AG04449 (cell line): ENCODE data around the gene ENTREP3.

Experiments
- CTCF ChIA-PET: fragments of 350-600 bp; formaldehyde crosslinking; extraction: SDS; loops from one replicate; lab custom pipeline; 2021; ENCODE audit warnings: antibody characterized with exemption; lab: Yijun Ruan, JAX
- POLR2A ChIA-PET: fragments of 400-600, 350-600 bp; formaldehyde crosslinking; extraction: SDS; loops from one replicate; lab custom pipeline; 2020; ENCODE audit warnings: antibody characterized with exemption, inconsistent platforms; lab: Yijun Ruan, JAX
- DNase-seq: peaks from one replicate; pipeline ENCODE4 v3.0.0-alpha.2; 2010; ENCODE audit warnings: low read depth, low spot score
- H3K4me3 ChIP-seq: 2 replicates; pipeline ENCODE4 v1.5.1; 2011; ENCODE audit warnings: low read depth, mild to moderate bottlenecking, control low read depth, low read length
- TF ChIP-seq, protein P1 (sequence below): IDR thresholded peaks from one replicate; pipeline ENCODE4 v1.5.1; 2011; ENCODE audit warnings: mild to moderate bottlenecking, moderate library complexity, low read length, control low read depth, inconsistent platforms; ENCODE audit not compliant: insufficient read depth; ENCODE audit errors: missing control alignments

ENTREP3 gene

DNA sequence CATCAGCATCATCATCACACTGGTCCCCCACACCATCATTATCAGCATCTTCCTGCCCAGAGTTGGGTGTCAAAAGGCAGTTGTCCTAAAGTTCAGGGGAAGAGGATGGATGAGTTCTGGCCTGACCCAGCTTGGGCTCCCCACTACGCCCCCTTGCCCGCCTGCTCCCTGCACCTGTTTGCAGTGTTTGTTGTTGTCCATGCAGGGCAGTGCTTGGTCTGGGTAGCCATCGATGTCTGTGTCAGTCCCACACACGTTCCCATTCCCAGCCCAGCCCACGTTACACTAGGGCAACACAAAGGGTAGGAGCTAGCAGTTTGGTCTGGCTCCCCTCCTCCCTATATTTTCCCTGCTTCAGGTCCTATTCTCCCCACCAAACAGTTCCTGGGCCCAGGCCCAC lies 54.4 kb downstream of the ENTREP3 start:
- no peak for DNase-seq
- ChIA-PET POLR2A (no interaction called here), CTCF (interaction anchor here (1.5 to 2.8 kb wide), 2 partner anchors 26 to 50 kb away, joined by 5 to 16 read pairs; no protein-coding TSS in a partner anchor)
- TF ChIP-seq, protein P1, sequence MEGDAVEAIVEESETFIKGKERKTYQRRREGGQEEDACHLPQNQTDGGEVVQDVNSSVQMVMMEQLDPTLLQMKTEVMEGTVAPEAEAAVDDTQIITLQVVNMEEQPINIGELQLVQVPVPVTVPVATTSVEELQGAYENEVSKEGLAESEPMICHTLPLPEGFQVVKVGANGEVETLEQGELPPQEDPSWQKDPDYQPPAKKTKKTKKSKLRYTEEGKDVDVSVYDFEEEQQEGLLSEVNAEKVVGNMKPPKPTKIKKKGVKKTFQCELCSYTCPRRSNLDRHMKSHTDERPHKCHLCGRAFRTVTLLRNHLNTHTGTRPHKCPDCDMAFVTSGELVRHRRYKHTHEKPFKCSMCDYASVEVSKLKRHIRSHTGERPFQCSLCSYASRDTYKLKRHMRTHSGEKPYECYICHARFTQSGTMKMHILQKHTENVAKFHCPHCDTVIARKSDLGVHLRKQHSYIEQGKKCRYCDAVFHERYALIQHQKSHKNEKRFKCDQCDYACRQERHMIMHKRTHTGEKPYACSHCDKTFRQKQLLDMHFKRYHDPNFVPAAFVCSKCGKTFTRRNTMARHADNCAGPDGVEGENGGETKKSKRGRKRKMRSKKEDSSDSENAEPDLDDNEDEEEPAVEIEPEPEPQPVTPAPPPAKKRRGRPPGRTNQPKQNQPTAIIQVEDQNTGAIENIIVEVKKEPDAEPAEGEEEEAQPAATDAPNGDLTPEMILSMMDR = no peak
- H3K4me3 ChIP-seq = no peak overlapping the region

DNA sequence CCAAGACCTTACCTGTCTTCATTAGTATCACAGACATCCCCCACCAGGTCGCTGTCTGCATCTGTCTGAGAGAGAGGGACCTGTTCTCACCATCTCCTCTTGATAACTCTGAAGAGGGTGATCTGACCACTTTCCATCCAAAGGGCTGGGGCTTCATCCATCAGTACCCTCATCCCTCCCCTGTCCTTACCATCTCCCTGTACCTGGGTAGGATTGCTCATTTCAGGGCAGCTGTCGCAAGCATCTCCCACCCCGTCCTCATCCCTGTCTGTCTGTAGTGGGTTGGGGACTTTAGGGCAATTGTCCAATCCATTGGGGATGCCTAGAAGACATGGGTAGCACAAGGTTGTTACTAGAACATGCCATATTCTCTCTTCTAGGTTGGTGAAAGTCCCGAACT lies 55.5 kb downstream of the ENTREP3 start:
- CTCF ChIA-PET = interaction anchor here (8.2 kb wide), 1 partner anchor 6 kb away, joined by 144 read pairs; the partner anchor contains the start of genes MTX1 and THBS3
- TF ChIP-seq, protein P1 = no peak
- POLR2A ChIA-PET = no interaction called here
- H3K4me3 ChIP-seq = no peak overlapping the region
- no peak for DNase-seq

DNA sequence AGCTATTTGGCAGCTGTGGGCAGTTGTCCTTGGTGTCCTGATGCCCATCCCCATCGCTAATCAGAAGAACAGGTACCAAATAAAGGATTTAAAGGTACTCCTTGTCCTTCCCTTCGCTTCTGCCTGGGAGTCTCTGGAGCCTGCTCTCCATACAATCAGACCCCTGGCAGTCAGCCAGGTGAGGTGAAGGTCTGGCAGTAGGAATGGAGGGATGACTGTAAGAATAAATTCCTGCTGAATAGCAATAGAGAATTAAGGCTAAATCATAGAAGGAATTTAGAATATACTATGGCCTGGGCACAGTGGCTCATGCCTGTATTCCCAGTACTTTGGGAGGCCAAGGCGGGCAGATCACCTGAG lies 56.8 kb downstream of the ENTREP3 start:
- CTCF ChIA-PET = interaction anchor here (2.1 to 8.2 kb wide), 2 partner anchors 7 to 52 kb away, joined by 13 to 144 read pairs; partner anchors contain the start of genes MTX1 and THBS3
- POLR2A ChIA-PET = no interaction called here
- TF ChIP-seq, protein P1 = no peak
- no peak overlapping the region for H3K4me3 ChIP-seq
- DNase-seq = no peak

DNA sequence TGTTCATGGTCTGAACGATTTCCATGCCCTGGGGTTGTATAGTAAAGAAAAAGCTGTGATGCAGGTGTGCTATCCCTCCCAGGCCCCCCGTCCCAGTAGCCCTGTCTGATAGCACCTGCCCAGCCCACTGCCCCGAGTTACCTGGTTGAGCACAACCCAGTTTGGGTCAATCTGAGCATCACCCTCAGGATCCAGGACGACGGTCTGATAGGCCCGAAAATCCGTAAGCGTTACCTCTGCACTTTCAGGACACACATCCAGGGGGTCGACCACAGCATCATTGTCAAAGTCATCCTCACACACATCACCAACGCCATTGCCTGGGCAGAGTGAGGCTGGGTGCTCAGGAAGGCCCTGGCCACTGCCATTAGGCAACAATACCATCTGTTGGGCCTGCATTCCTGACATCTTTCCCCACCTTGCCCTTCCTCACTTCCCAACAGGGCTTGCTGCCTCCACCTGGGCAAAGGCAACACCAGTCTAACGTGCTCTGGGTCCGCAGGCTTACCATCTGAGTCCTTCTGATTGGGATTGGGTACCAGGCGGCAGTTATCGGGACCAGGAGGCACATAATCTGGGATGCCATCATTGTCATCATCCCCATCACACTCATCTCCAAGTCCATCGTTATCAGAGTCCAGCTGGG lies 57.3 kb downstream of the ENTREP3 start:
- no peak for DNase-seq
- TF ChIP-seq, protein P1 = no peak
- no peak overlapping the region for H3K4me3 ChIP-seq
- ChIA-PET POLR2A (no interaction called here), CTCF (interaction anchor here (0.8 to 8.2 kb wide), 4 partner anchors 8 to 52 kb away, joined by 3 to 144 read pairs (median 68); partner anchors contain the start of genes KRTCAP2, MTX1, THBS3 and TRIM46)
